ENCODE results near the gene GREB1L. TPM values are rescaled to one million over a fixed set of nuclear protein-coding genes. Genes with fewer than 3 reads are reported as not detected.

The GREB1L gene
- total RNA-seq, 4 donors from 2014 or later = 13.2 to 16.0 (median 14.5) TPM

GRCh38 chr18:21265971-21266673, 24.1 kb downstream of the GREB1L start:
- no peak for TF ChIP-seq EP300 (IDR thresholded peaks at IDR 0.05)
- TF ChIP-seq POLR2AphosphoS5 (IDR thresholded peaks at IDR 0.05) = no peak
- TF ChIP-seq POLR2A (IDR thresholded peaks at IDR 0.05; ENCODE audit: low read depth) = no peak
- no peak for TF ChIP-seq CTCF (IDR thresholded peaks at IDR 0.05)
- no peak for DNase-seq (ENCODE audit: extremely low spot score)
- H3K27me3 ChIP-seq = no peaks in the 10 kb centered on the region
- no peak overlapping the region for H3K27ac ChIP-seq (replicated peaks in 1 of 4)
- no peaks in the 10 kb centered on the region for H3K36me3 ChIP-seq
- no peaks in the 10 kb centered on the region for H3K9me3 ChIP-seq
- H3K4me1 ChIP-seq = peaks cover 0 to 9% (median 7%) of the 10 kb centered on the region in 4 donors
- 84% methylated on average over 3 of the region's 3 CpGs for WGBS
- intact Hi-C loops (cut with DNase I) = no loop called here
- H3K4me3 ChIP-seq = no peak overlapping the region

DNA sequence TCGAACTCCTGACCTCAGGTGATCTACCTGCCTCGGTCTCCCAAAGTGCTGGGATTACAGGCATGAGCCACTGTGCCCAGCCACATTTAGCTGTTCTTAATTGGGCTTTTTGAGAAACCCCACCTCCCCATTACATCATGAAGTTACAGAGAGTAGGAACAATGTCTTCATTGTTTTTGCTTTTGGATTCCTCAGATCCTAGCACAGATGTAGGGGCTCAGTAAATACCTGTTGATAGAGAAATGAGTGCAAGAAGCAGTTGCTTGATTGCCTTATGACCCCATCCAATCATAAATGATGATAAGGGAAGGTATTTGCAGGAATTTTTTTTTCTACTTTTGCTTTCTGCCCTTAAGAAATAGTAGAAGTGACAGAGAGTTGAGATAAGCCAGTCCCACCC, 25.4 kb downstream of the GREB1L start:
- no peak for TF ChIP-seq EP300 (IDR thresholded peaks at IDR 0.05)
- TF ChIP-seq CTCF (IDR thresholded peaks at IDR 0.05) = no peak
- no peak for TF ChIP-seq POLR2AphosphoS5 (IDR thresholded peaks at IDR 0.05)
- no peak for TF ChIP-seq POLR2A (IDR thresholded peaks at IDR 0.05; ENCODE audit: low read depth)
- intact Hi-C loops (cut with DNase I) = no loop called here
- Histone ChIP-seq H3K4me1 (peaks cover 0 to 9% (median 7%) of the 10 kb centered on the region in 4 donors), H3K36me3 (no peaks in the 10 kb centered on the region), H3K9me3 (no peaks in the 10 kb centered on the region), H3K27me3 (no peaks in the 10 kb centered on the region), H3K4me3 (no peak overlapping the region), H3K27ac (replicated peaks in 1 of 4) (no peak overlapping the region)
- no peak for DNase-seq (ENCODE audit: extremely low spot score)
- WGBS = 72% methylated on average over 2 of the region's 2 CpGs

DNA sequence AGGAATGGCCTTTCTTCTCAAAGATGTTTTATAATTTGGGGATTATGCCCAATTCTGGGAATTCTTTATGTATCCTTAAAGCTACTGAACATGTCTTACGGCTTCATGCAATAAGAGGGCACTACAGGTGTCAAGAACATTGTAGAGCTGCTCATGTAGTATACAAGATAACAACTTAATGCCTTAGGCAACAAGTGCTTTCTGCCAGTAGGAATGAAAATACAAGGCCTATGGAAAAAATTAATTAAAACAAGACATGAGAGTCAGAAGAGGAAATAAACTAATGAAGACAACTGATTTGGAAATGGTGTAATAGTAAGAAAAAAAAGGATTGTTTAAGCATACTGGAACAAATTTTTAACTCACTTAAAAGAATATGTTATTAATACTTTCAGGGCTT, 27.3 kb downstream of the GREB1L start:
- DNase-seq (ENCODE audit: extremely low spot score) = no peak
- intact Hi-C loops (cut with DNase I) = no loop called here
- WGBS = 0% methylated on average over 1 of the region's 1 CpG
- Histone ChIP-seq H3K9me3 (no peaks in the 10 kb centered on the region), H3K27ac (replicated peaks in 1 of 4) (no peak overlapping the region), H3K4me3 (no peak overlapping the region), H3K4me1 (peaks cover 0 to 9% (median 5%) of the 10 kb centered on the region in 4 donors), H3K36me3 (no peaks in the 10 kb centered on the region), H3K27me3 (no peaks in the 10 kb centered on the region)
- TF ChIP-seq EP300 (IDR thresholded peaks at IDR 0.05) (no peak), POLR2AphosphoS5 (IDR thresholded peaks at IDR 0.05) (no peak), CTCF (IDR thresholded peaks at IDR 0.05) (no peak), POLR2A (IDR thresholded peaks at IDR 0.05; ENCODE audit: low read depth) (no peak)

DNA sequence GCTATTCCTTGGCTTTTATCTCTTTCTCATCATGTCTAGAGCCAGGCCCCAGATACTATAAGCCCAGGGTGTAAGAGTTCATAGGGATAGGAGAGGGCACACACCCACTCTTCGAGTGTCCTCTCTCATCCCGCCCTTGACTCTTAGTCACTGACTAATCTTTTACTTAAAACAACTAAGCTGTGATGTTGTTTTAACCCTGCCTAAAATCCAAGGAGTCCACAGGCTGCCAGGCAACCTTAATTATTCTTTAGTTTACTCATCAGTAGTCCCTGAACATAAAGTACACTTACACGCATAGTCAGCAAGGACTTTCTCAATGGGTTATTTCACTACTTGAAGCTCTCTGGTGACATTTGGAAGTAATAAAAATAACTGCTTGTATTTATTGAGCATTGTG, 28.4 kb downstream of the GREB1L start:
- Histone ChIP-seq H3K36me3 (no peaks in the 10 kb centered on the region), H3K27ac (replicated peaks in 1 of 4) (no peak overlapping the region), H3K9me3 (no peaks in the 10 kb centered on the region), H3K4me3 (no peak overlapping the region), H3K27me3 (no peaks in the 10 kb centered on the region), H3K4me1 (no peaks in the 10 kb centered on the region)
- DNase-seq (ENCODE audit: extremely low spot score) = no peak
- intact Hi-C loops (cut with DNase I) = no loop called here
- TF ChIP-seq CTCF (IDR thresholded peaks at IDR 0.05) = no peak
- no peak for TF ChIP-seq POLR2AphosphoS5 (IDR thresholded peaks at IDR 0.05)
- TF ChIP-seq POLR2A (IDR thresholded peaks at IDR 0.05; ENCODE audit: low read depth) = no peak
- 87% methylated on average over 3 of the region's 3 CpGs for WGBS

Data from esophagus muscularis mucosa (tissue), 4 donors.